Ishikawa (cell line): Measurements from ENCODE around the gene SLC27A2.

ENCODE experiments used
- CEBPB ChIP-seq: IDR thresholded peaks from 2 replicates; pipeline ENCODE4 v1.6.1; 2012
- CREB1 ChIP-seq: IDR thresholded peaks from 2 replicates; pipeline ENCODE4 v1.6.1; 2012; ENCODE audit warnings: low read depth
- EGR1 ChIP-seq: IDR thresholded peaks from 2 replicates; pipeline ENCODE4 v1.6.1; 2012
- EP300 ChIP-seq: IDR thresholded peaks from 2 replicates; pipeline ENCODE4 v1.6.1; 2012; ENCODE audit warnings: borderline replicate concordance
- MAX ChIP-seq: IDR thresholded peaks from 2 replicates; pipeline ENCODE4 v1.6.1; 2012
- RAD21 ChIP-seq: IDR thresholded peaks from 2 replicates; pipeline ENCODE4 v1.6.1; 2012; ENCODE audit warnings: low read depth
- TAF1 ChIP-seq: IDR thresholded peaks from 2 replicates; pipeline ENCODE4 v1.6.1; 2012; ENCODE audit warnings: low read depth, mild to moderate bottlenecking
- TCF12 ChIP-seq: IDR thresholded peaks from 2 replicates; pipeline ENCODE4 v1.6.1; 2012; ENCODE audit warnings: low read depth
- USF1 ChIP-seq: IDR thresholded peaks from 2 replicates; pipeline ENCODE4 v1.6.1; 2012
- YY1 ChIP-seq: IDR thresholded peaks from 2 replicates; pipeline ENCODE4 v1.6.1; 2012; ENCODE audit warnings: low read depth
- ZBTB7A ChIP-seq: IDR thresholded peaks from 2 replicates; pipeline ENCODE4 v1.6.1; 2012; ENCODE audit warnings: low read depth
- TF ChIP-seq, protein P1 (sequence below): IDR thresholded peaks from 2 replicates; pipeline ENCODE4 v1.6.1; 2012; ENCODE audit warnings: low read depth, mild to moderate bottlenecking

DNA sequence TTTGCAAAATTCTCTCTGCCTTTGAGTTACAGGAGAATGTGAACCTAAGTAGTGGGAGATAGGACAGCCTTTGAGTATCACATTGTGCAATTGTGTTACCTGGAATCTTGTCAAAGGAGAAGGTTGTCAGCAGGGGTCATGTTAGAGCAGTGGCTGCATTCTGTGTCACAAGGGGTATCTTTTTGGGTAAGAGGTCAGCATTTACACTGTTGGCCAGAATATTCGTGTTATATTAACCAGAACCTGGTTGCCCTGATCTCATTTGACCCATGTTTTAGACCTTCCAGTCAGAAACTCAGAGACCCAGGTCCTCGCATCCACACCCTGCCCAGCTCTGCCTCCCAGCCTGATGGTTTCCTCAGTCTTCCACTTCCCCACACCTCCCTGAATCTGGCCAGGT lies 56.3 kb downstream of the SLC27A2 start:
- TF ChIP-seq RAD21 (no peak), CEBPB (no peak), EGR1 (no peak), EP300 (no peak), CREB1 (no peak), TAF1 (no peak), MAX (no peak), ZBTB7A (no peak), TCF12 (no peak), USF1 (no peak), YY1 (no peak)
- TF ChIP-seq, protein P1, sequence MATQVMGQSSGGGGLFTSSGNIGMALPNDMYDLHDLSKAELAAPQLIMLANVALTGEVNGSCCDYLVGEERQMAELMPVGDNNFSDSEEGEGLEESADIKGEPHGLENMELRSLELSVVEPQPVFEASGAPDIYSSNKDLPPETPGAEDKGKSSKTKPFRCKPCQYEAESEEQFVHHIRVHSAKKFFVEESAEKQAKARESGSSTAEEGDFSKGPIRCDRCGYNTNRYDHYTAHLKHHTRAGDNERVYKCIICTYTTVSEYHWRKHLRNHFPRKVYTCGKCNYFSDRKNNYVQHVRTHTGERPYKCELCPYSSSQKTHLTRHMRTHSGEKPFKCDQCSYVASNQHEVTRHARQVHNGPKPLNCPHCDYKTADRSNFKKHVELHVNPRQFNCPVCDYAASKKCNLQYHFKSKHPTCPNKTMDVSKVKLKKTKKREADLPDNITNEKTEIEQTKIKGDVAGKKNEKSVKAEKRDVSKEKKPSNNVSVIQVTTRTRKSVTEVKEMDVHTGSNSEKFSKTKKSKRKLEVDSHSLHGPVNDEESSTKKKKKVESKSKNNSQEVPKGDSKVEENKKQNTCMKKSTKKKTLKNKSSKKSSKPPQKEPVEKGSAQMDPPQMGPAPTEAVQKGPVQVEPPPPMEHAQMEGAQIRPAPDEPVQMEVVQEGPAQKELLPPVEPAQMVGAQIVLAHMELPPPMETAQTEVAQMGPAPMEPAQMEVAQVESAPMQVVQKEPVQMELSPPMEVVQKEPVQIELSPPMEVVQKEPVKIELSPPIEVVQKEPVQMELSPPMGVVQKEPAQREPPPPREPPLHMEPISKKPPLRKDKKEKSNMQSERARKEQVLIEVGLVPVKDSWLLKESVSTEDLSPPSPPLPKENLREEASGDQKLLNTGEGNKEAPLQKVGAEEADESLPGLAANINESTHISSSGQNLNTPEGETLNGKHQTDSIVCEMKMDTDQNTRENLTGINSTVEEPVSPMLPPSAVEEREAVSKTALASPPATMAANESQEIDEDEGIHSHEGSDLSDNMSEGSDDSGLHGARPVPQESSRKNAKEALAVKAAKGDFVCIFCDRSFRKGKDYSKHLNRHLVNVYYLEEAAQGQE: no peak
